ENCODE results near the gene ZFAND3. TPM values are rescaled to one million over a fixed set of nuclear protein-coding genes. Genes with fewer than 3 reads are reported as not detected.

The ZFAND3 gene
- total RNA-seq, 4 donors from 2014 or later, result 37.3 to 70.1 (median 55.2) TPM

GRCh38 chr6:38171997-38172738 is 352.6 kb downstream of the ZFAND3 start:
- peaks cover 0 to 24% (median 0%) of the 10 kb centered on the region in 4 donors for H3K36me3 ChIP-seq
- intact Hi-C loops (cut with DNase I), result no loop called here
- H3K27ac ChIP-seq (replicated peaks in 1 of 4), result no peak overlapping the region
- no peaks in the 10 kb centered on the region for H3K27me3 ChIP-seq
- TF ChIP-seq POLR2A (IDR thresholded peaks at IDR 0.05; ENCODE audit: low read depth), result no peak
- no peak for TF ChIP-seq CTCF (IDR thresholded peaks at IDR 0.05)
- TF ChIP-seq EP300 (IDR thresholded peaks at IDR 0.05), result no peak
- TF ChIP-seq POLR2AphosphoS5 (IDR thresholded peaks at IDR 0.05), result no peak
- no peaks in the 10 kb centered on the region for H3K4me1 ChIP-seq
- DNase-seq (ENCODE audit: extremely low spot score), result no peak
- no peak overlapping the region for H3K4me3 ChIP-seq
- H3K9me3 ChIP-seq, result no peaks in the 10 kb centered on the region
- WGBS, result 88% methylated on average over 7 of the region's 13 CpGs

DNA sequence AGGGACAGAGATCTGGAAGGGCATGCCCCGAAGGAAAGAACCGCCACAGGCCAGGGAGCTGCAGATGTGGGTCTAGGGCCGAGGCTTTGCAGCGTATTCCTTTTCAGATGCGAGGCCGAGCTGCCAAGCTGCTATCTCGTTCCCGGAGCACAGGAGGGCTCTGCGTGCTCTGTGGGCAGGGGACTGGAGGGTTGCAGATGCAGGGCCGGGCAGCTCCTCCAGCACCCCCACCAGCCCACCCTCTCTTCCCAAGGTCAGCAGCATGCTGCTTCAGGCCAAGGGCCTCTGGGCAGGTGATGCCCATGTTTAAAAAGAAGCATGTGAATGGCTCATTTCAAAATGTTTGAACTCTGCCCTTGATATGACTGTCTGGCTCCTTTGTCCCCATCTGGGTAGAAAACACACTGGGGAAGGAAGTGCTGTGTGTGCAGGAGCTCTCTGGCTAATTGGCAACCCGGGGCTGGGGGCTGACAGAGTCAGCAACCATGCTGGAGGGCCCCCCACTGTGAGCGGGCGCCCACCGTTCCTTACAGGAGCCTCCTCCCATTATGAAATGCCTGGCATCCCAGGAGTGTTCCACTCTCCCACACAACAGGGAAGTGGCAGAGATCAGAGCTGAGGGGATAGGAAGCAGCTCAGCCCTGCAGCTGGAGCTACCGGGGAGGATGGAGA is 353.3 kb downstream of the ZFAND3 start:
- 88% methylated on average over 9 of the region's 15 CpGs for WGBS
- DNase-seq (ENCODE audit: extremely low spot score), result no peak

DNA sequence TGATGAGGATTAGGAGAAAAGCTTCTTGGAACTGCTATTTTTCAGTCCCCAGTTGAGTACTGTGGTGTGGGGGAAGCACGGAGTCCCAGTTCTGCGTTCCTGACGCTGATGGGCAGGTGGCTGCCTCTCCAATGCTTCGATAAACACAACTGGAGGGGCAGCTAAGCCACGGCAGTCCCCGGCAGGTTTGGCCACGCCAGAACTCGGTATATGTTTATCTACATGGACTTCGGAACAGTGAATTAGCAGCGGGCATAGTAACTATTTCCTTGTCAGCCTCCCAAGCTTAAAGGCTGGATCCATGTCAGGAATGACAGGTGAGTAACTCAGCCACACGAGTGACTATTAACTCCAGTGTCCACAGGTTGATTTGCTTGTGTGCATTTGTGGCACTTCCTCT is 354.4 kb downstream of the ZFAND3 start:
- no peak for DNase-seq (ENCODE audit: extremely low spot score)
- Histone ChIP-seq H3K27me3 (no peaks in the 10 kb centered on the region), H3K9me3 (no peaks in the 10 kb centered on the region), H3K27ac (replicated peaks in 1 of 4) (no peak overlapping the region), H3K4me3 (no peak overlapping the region), H3K4me1 (no peaks in the 10 kb centered on the region), H3K36me3 (peaks cover 0 to 24% (median 0%) of the 10 kb centered on the region in 4 donors)
- WGBS, result 91% methylated on average over 11 of the region's 11 CpGs
- intact Hi-C loops (cut with DNase I), result no loop called here
- no peak for TF ChIP-seq CTCF (IDR thresholded peaks at IDR 0.05)
- no peak for TF ChIP-seq POLR2AphosphoS5 (IDR thresholded peaks at IDR 0.05)
- TF ChIP-seq POLR2A (IDR thresholded peaks at IDR 0.05; ENCODE audit: low read depth), result no peak
- no peak for TF ChIP-seq EP300 (IDR thresholded peaks at IDR 0.05)

More for the DNA sequence above, 353.3 kb downstream of the ZFAND3 start:
- intact Hi-C loops (cut with DNase I), result no loop called here
- H3K36me3 ChIP-seq, result peaks cover 0 to 24% (median 0%) of the 10 kb centered on the region in 4 donors
- H3K9me3 ChIP-seq, result no peaks in the 10 kb centered on the region
- no peak for TF ChIP-seq POLR2AphosphoS5 (IDR thresholded peaks at IDR 0.05)
- no peak for TF ChIP-seq CTCF (IDR thresholded peaks at IDR 0.05)
- TF ChIP-seq POLR2A (IDR thresholded peaks at IDR 0.05; ENCODE audit: low read depth), result no peak
- TF ChIP-seq EP300 (IDR thresholded peaks at IDR 0.05), result no peak
- no peak overlapping the region for H3K4me3 ChIP-seq
- H3K4me1 ChIP-seq, result no peaks in the 10 kb centered on the region
- H3K27me3 ChIP-seq, result no peaks in the 10 kb centered on the region
- no peak overlapping the region for H3K27ac ChIP-seq (replicated peaks in 1 of 4)

DNA sequence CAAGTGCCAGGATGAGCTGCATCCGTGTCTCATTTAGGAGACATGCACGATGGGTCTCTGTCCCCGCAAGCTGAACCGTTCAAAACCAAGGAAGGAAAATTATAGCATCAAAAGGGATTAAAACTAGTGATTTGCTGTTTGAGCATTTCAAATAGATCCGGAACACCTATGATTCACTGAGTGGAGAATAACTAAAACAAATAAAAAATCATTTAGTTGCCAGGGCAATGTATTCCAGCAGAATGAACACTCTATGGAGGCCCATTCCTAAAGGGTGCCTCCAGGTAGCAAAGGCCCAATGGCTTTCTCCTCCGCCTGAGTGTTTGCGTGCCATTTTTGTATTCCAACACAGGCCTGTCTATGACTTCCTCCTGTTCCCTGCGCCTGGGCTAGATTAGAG is 354.8 kb downstream of the ZFAND3 start:
- no peak for DNase-seq (ENCODE audit: extremely low spot score)

More for the DNA sequence above, 354.8 kb downstream of the ZFAND3 start:
- intact Hi-C loops (cut with DNase I), result no loop called here
- Histone ChIP-seq H3K4me3 (no peak overlapping the region), H3K36me3 (peaks cover 0 to 24% (median 0%) of the 10 kb centered on the region in 4 donors), H3K27ac (replicated peaks in 1 of 4) (no peak overlapping the region), H3K27me3 (no peaks in the 10 kb centered on the region), H3K9me3 (no peaks in the 10 kb centered on the region), H3K4me1 (no peaks in the 10 kb centered on the region)
- 98% methylated on average over 8 of the region's 8 CpGs for WGBS
- TF ChIP-seq POLR2AphosphoS5 (IDR thresholded peaks at IDR 0.05) (no peak), POLR2A (IDR thresholded peaks at IDR 0.05; ENCODE audit: low read depth) (no peak), CTCF (IDR thresholded peaks at IDR 0.05) (no peak)
